ENCODE results near the gene ORMDL3. TPM values are rescaled to one million over a fixed set of nuclear protein-coding genes. Genes with fewer than 3 reads are reported as not detected.

ORMDL3 gene
- total RNA-seq, 3 donors from 2014 or later = 56.8 to 62.0 (median 58.3) TPM

DNA sequence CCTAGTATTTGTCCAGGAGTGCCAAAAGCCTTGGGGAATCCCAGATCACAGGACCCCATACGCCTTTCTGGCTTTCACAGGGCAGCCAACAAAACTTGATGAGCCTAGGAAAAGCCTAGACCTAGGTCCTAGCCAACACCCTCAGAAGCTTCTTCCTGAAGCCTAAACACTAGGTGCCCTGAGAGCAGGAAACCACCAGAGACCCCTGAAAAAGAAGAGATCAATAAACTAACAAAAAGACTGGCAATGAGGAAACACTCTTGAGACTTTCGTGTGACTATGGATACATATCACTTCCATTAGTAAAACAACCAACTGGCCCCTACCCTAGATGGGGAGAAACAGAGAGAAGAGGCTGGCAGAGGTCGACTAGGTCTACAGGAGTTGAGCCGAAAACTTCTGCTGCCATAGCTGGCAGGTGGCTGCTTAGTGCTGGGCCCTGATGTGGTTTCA lies 1.2 kb downstream of the ORMDL3 start:
- intact Hi-C loops (cut with DNase I, micrococcal nuclease) = no loop called here
- Histone ChIP-seq H3K4me3 (no peak overlapping the region), H3K36me3 (ENCODE audit: low read depth) (peaks cover 3% of the 10 kb centered on the region), H3K4me1 (ENCODE audit: low read depth) (peaks cover 23% of the 10 kb centered on the region), H3K9me3 (no peaks in the 10 kb centered on the region)
- no peak for ATAC-seq
- DNase-seq = no peak
- TF ChIP-seq, protein P1, sequence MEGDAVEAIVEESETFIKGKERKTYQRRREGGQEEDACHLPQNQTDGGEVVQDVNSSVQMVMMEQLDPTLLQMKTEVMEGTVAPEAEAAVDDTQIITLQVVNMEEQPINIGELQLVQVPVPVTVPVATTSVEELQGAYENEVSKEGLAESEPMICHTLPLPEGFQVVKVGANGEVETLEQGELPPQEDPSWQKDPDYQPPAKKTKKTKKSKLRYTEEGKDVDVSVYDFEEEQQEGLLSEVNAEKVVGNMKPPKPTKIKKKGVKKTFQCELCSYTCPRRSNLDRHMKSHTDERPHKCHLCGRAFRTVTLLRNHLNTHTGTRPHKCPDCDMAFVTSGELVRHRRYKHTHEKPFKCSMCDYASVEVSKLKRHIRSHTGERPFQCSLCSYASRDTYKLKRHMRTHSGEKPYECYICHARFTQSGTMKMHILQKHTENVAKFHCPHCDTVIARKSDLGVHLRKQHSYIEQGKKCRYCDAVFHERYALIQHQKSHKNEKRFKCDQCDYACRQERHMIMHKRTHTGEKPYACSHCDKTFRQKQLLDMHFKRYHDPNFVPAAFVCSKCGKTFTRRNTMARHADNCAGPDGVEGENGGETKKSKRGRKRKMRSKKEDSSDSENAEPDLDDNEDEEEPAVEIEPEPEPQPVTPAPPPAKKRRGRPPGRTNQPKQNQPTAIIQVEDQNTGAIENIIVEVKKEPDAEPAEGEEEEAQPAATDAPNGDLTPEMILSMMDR (IDR thresholded peaks at IDR 0.05) = no peak

DNA sequence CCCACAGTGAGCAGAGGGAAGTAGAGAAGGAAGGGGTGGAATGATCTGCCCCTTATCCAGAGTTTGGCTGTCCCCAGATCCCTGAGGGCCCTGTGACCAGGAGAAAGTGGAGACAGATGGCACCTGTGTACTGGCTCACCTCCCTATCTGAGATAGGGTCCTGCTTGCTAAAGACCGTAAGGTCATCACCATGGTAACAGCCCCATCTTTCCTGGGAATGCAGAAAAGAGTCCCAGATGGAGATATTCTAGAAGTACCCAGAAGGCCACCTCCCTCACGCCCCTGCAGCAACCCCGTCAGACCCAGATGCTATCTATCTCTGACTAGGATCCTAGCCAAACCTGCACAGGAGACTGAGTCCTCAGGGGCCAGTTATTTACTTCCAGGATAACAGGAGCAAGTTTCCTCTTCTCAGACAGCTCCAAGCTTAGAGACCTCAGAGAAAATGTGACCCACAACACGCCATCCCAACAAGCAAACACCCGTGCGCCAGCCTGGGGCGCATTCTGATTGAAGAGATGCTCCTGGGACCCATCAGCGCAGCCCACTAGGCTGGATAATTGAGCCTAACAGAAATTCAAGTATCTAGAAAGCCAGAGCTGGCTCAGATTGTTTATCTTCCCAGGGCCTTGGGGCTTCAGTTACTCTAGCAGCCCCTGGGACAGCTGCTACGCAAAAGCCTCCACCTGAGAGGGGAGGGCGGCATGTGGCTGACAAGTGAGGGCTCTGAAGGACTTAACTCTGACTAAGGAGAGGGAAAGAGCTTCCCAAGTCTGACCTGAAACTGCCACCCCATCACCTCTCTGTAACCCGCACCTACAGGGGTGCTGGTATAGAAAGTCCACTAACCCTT lies 1.9 kb downstream of the ORMDL3 start:
- TF ChIP-seq, protein P1 (IDR thresholded peaks at IDR 0.05) = no peak
- no peak for DNase-seq
- Histone ChIP-seq H3K4me3 (no peak overlapping the region), H3K36me3 (ENCODE audit: low read depth) (peaks cover 3% of the 10 kb centered on the region), H3K4me1 (ENCODE audit: low read depth) (peaks cover 23% of the 10 kb centered on the region), H3K9me3 (no peaks in the 10 kb centered on the region)
- intact Hi-C loops (cut with DNase I, micrococcal nuclease) = no loop called here
- no peak for ATAC-seq

DNA sequence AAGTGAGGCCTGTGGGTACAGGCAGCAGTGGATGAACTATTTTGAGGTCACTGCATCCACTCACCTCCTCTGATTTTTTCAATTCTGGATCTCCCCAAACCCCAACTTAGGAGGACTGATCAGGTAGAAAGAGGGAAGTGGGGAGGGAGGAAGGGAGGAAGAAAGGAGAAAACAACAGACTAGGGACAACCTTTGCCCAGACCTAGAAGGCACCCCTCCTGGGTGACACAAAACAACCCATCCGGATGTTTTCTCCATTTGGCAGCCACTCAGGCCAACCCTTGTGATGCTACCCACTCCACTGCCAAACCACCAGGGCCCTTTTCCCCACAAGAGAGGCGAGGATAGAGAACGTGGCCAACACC lies 2.7 kb downstream of the ORMDL3 start:
- intact Hi-C loops (cut with DNase I, micrococcal nuclease) = no loop called here

DNA sequence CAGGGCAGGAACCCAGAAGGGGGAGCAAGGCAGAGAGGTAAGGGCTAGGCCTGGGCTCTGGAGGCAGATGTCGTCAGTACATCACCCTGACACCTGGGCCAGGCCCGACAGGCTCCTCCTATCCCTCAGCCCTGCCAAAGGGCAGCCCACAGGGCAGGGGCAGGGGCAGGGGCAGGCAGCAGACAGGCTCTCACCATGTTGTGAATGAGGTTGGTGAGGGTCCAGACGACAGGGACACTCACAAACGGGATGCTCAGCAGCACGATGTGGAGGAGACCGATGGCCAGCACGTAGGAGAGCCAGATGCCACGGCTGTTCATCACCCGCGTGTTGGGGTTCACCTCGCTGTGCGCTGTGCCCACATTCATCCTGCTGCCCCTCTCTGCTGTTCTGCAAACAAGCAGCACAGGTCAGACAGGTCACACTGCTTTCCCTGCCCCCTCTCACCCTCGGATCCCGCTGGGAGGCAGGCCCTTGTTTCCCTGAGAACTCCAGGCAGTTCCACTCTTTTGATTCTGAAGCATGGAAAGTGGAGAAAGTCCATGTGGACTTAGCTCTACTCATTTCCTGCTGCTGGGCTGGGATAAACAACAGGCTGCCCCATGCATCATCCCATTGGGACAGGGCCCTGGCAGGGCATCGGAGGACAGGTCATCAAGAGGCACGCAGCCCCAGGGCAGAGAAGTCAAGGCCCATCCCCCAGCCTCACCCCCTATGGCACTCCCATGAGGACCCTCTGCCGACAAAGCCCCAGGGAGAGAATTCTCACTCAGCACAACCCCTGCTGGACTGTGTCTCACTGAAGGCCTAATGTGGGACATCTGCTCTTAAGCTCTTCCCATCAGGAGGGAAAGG lies 3.3 kb downstream of the ORMDL3 start:
- no peak for DNase-seq
- Histone ChIP-seq H3K4me3 (no peak overlapping the region), H3K4me1 (ENCODE audit: low read depth) (peaks cover 23% of the 10 kb centered on the region), H3K9me3 (no peaks in the 10 kb centered on the region), H3K36me3 (ENCODE audit: low read depth) (peaks cover 3% of the 10 kb centered on the region)
- no peak for ATAC-seq
- TF ChIP-seq, protein P1 (IDR thresholded peaks at IDR 0.05) = no peak
- intact Hi-C loops (cut with DNase I, micrococcal nuclease) = no loop called here

More for the DNA sequence above, 2.7 kb downstream of the ORMDL3 start:
- ATAC-seq (no peak), DNase-seq (no peak)
- H3K36me3 ChIP-seq (ENCODE audit: low read depth) = peaks cover 3% of the 10 kb centered on the region
- TF ChIP-seq, protein P1 (IDR thresholded peaks at IDR 0.05) = no peak
- H3K9me3 ChIP-seq = no peaks in the 10 kb centered on the region
- no peak overlapping the region for H3K4me3 ChIP-seq
- peaks cover 23% of the 10 kb centered on the region for H3K4me1 ChIP-seq (ENCODE audit: low read depth)

DNA sequence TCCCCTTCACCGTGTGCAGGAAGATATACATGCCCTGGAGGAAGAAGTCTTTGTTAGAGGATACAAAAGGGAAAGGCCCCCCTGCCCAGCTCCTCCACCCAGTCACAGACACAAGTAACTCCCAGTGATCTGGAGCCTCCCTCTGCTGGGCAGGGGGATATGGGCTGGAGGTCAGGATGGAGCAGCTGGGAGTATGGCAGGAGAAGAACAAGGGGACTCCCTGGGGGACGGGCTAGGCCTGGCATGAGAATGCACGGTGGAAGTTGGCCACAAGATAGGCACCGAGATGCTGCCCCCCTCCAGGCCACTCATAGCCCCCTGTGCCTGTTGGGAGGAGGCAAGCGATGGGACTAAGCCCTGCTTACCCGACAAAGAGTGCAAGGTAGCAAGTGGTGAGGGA lies 4.2 kb downstream of the ORMDL3 start:
- DNase-seq = no peak
- Histone ChIP-seq H3K9me3 (no peaks in the 10 kb centered on the region), H3K4me3 (no peak overlapping the region), H3K4me1 (ENCODE audit: low read depth) (peaks cover 15% of the 10 kb centered on the region), H3K36me3 (ENCODE audit: low read depth) (peaks cover 3% of the 10 kb centered on the region)
- intact Hi-C loops (cut with DNase I, micrococcal nuclease) = no loop called here
- ATAC-seq = no peak
- TF ChIP-seq, protein P1 (IDR thresholded peaks at IDR 0.05) = no peak
